WTC11 (cell line): Measurements from ENCODE around the gene SNX25.

Experiments
- CBFB ChIP-seq: sonication (generic); formaldehyde crosslinking; IDR thresholded peaks from 2 replicates; pipeline ENCODE4 v1.8.1; 2022; ENCODE audit warnings: mild to moderate bottlenecking, low read depth, missing genetic modification reagents
- SMAD4 ChIP-seq: sonication (generic); formaldehyde crosslinking; IDR thresholded peaks from 2 replicates; pipeline ENCODE4 v1.8.0; 2022; ENCODE audit warnings: mild to moderate bottlenecking, missing genetic modification reagents
- ZNF232 ChIP-seq: sonication (generic); formaldehyde crosslinking; IDR thresholded peaks from 2 replicates; pipeline ENCODE4 v1.8.0; 2022; ENCODE audit warnings: mild to moderate bottlenecking, missing genetic modification reagents

DNA sequence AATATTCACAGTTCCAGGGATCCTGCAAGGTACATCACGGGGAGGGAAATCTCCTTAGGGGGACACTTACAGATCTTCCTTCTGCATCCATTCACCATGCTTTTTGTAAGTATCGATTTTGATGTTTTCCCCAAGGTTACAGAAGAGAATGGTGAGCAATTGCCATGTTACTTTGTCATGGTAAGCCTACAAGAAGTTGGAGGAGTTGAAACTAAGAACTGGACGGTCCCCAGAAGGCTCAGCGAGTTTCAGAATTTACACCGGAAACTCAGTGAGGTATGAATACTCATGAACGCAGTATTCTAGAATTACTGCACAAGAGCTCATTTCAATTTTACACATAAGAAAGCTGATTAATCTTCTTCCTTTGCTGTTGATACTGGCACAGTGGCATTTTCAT is 132.4 kb downstream of the SNX25 start:
- TF ChIP-seq SMAD4 (CRISPR knock-in tag) (no peak), ZNF232 (CRISPR knock-in tag) (no peak), CBFB (CRISPR knock-in tag) (no peak)
